ENCODE data around the gene MLPH.

MLPH gene

DNA sequence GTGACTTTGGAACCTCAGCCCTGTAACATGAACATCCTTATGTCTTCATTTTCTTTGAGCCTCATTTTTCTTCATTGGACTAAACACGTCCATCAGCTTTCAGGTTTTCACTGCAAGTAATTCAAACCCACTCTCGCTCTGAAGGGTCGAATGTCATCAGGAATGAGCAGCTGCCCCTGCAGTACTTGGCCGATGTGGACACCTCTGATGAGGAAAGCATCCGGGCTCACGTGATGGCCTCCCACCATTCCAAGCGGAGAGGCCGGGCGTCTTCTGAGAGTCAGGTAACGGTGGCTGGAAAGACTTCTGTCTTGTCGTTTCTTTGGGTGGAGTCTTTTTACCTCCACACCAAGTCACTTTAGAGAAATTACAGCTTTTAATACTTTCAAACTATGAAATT, 40.2 kb downstream of the MLPH start:
- DNase-seq, result no peak

DNA sequence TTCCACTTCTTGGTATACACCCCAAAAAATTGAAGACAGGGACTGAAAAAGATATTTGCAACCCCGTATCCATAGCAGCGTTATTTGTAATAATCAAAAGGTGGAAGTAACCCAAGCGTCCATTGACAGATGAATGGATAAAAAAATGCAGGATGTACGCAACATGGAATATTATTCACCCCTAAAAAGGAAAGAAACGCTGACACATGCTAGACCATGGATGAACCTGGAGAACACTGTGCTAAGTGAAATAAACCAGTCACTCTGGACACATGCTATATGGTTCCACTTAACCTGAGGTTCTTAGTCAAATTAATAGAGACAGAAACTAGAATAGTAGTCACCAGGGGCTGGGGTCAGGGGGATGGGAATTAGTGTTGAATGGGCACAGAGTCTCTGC, 40.7 kb downstream of the MLPH start:
- no peak for DNase-seq

DNA sequence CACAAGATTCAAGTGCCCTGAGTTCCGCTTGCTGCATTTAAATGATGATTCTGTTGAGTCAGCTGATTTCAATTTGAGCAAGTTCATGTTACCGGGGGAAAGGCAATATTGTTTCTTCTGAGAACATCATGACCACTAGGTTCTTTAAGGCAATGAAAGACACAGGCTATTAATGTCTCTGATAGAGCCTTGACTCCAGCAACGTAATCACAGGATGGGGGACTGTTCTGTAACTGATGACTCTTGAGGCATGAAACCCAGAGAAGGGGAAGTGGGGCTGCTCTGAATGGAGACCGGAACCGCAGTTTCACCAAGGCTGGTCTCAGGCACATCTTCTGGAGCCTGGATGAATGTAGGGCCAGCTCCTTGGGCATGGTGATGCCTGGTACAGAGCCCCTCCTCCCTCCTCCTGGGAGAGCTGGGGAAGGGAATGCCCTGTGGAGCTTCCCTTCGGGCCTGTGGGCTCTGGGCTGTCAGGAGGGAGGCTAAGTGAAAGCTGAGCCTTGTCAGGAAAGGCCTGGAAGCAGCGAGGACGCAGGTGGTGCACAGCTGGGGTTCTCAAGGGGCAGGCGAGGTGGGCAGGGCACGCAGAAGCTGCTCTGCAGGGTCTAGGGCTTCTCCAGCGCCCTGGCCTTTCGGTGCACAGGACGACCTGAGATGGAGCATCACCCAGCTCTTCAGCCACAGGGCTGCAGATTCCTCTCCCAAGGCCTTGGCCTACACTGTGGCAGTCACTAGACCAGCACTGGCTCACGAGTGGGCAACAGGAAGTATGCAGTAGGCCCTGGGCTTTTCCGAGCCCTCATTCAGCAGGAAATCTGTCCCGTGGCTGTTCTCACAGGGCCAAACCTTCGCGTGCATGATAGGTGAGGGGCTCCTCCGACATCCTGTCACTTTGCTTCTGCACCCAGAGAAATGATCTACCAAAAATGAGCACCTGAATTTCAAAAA, 42.7 kb downstream of the MLPH start:
- peak; percentile 53 for DNase-seq

DNA sequence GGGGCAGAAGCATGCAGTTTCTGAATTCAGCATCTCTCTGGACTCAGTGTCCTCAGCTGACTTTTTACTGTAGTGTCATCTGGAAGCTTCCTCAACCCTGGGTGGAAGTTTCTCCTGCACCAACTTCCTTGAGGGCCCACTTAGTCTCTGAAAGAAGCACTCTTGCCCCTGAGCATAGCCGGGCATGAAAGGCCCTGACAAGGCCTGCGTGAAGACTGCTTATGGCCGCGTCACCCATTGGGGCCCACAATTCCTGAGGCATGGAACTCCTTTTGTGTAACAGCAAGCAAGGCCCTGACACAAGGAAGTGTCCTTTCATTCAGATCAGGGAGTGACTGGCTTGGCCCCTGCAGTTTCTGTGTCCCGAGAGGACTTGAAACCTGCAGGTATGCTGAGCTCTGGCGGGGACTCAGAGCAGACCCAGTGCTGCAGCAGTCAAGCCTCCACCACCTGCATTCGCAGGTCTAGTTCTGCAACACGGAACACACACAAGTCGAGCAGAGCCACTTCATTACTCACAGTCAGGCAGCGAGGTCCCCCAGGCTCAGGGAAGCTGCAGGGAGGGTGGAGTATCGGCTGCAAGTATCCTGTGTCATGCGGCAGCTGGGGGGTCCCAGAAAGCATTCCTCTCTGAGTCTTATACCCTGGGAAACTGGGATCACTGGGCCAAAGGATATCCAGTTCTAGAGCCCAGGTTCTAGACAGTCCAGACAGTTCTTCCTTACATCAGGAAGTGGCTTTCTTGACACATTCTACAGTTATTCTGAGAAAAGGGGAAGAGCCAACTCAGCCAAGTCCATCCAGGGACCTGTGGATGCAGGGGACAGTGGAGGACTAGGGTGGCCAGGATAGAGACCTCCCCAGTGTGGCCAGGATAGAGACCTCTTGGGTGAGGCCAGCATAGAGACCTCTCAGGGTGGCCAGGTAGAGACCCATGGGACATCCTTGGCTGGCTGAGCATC, 43.7 kb downstream of the MLPH start:
- no peak for DNase-seq

DNA sequence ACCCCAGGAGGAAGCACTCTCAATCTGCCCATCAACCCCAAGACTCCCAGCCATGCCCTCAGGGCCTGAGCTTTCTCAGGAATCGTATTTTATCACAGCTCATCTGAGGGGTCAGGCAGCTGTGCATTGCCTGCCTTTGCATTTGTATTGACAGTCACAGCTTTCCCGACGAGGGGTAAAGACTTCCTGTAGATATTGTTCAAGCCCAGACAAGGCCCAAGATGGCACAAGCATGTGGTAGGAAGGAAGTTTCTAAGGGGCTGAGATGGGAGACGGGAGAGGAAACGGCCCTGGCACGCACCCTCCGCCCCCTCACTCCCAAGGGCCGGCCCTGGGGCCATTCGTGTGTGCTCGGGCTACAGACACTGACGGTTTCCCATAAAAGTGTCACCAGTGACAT, 45.1 kb downstream of the MLPH start:
- DNase-seq, result no peak

DNA sequence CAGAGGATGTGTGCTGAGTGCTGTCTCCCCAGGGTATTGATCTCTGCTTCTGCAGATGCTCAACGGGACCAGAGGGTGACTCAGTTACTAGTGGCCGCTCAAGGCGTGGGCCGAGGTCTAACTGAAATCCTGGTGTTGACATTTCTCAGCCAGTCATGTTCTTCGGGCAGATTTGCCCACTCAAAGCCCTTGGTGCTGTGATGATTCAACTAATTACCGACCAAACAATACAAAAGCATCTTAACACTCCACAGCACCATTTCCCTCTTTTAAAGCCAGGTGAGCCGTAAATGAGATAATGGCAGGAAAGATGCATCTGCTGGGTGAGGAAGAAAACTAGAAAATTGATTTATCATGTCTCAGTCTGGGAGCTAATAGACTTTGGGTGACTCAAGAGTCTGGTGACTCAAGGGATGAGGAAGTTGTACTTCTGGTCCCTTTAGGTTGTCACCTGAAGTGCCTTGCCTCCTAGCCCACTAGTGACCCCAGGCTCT, 46.7 kb downstream of the MLPH start:
- DNase-seq, result no peak

DNA sequence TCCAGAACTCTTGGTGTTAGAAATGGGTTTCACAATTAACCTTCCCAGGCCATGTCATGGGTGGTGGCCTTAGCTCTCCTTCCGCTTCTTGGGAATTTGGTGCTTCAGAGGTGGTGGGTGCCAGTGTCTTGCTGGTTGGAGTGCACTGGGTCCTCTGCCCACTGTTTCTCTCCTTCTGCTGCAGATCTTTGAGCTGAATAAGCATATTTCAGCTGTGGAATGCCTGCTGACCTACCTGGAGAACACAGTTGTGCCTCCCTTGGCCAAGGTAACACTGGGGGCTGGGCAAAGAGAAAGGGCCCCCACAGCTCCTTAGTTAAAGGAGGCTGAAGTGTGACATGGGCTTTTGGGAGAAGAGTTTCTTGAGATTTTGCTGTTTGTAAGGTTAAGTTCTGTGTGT, 47.3 kb downstream of the MLPH start:
- DNase-seq, result no peak

DNA sequence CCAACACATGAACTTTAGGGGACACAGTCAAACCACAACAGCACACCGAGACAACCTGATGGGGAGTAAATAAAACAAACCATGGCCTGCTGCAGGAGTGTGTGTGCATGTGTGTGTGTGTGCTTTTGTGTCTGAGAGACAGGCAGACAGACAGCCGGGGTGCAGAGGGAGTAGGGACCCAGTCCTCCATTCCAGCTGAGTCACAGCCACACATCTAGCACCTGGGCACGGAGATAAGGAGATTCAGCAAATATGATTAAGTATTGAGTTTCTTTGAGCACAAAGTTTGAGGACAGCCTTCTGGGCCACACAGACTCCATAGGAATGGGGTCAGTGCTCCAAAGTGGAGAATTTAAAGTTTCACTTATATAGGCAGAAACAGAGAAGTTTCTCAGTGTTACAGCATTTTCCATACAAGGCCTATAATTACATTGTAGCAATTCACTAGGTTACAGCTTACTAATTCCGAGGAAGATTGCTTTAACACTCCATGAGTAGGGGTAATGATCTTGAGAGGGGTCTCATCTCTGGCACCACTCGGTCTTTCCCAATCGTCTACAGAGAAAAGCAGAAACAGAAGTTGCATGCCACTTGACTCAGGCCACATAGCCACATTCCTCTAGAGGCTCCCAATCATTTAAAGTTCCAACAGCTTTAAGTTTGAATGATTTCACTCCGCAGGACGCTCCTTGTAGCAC, 48.5 kb downstream of the MLPH start:
- no peak for DNase-seq

DNA sequence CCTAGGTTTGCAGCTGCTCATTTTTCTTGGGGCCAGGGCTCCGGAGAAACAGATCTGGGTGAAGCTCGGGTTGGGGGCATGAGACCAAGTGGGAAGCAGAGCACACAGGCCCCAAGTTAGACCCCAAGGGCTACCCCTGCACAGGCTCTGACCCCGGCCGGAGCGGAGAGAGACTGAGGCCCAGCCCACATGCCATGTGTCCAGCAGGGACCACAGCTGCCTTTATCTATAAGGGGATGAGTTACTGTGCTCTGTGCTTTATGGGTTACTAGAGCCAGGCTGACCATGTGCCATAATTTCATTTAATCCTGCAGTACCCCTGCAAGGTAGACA, 49.0 kb downstream of the MLPH start:
- no peak for DNase-seq

DNA sequence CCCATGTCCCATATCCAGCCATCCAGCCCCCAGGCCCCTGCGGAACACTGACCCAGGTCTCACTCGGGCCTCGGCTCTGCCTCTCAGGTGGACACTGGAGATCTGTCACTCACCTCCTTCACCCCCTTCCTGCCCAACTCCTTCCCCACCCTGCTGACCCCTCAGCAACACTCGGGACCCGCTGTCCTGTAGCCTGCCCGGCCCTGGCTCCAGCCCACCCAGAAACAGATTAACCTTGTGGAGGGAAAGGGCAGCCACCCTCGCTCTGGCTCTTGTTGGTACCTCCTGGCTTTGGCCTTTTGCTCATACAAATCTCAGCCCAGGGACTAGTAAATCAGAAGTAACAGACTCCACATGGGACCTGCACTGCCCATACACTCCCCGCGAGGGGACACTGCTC, 49.6 kb downstream of the MLPH start:
- no peak for DNase-seq

DNA sequence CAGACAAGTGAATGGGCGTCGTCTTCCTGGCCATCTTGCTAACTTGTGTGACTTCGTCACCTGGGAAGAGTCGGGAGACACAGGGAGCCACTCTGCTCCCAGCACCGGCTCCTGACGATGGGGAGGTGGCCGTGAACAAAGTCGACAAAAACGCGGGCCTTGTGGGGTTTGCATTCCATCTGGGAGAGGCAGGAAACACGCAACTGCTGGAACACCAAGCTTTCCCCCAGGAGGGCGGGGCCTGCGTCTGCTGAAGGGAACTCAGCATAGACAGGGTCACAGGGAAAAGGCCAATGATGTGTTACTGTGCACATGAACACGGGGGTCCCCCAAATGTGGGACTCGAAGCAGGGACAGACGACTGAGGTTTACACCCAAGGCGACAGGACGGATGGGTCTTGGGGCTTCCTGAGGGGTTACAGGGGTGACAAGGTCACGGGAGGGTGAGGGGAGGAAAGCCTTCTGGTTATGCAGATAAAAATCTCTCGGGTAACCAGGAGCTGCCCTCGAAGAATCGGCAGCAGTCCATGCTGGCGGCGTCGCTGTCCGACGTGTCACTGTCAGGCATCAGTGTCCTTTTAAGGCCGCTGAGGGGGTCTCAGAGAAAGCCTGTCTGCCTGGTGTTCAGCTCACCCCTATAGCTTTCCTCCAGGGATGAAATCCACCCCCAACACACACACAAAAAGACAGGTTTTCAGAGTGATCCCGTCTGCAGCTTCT, 51.1 kb downstream of the MLPH start:
- DNase-seq, result no peak

DNA sequence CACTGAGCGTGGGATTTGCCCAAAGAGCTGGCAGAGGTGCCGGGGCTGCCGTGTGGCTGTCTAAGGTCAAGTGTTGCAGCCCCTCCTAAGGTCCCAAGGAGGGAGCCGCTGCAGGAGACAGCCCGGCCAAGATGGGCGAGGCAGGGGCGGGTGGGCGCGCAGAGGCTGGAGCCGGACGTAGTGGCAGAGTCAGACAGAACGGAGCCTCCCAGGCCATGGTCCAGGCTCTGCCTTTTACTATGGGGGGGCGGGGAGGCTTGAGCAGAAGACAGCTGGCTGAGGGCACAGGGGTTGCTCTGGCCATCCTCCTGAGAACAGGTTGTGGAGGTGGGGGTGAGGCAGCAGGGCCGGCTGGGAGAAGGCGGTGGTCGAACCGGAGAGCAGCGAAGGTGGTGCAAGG, 51.9 kb downstream of the MLPH start:
- DNase-seq, result no peak

DNA sequence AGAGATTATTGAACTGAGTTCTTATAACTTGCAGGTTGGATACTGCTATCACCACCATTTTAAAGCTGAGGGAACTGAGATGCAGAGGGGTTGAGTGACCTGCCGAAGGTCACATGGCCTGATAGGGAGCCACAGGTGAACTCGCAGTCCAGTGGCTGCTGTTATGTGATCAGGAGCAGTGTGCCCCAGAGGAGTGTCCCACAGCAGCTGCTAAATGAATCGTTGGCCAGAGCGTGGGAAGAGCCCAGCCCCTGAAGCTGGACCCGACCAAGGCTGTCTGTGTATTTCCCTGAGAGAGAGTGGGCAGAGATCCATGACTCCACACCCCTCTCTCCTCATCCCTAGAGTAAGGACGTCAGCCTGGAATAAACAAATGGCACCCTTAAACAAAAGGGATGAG, 52.6 kb downstream of the MLPH start:
- no peak for DNase-seq

DNA sequence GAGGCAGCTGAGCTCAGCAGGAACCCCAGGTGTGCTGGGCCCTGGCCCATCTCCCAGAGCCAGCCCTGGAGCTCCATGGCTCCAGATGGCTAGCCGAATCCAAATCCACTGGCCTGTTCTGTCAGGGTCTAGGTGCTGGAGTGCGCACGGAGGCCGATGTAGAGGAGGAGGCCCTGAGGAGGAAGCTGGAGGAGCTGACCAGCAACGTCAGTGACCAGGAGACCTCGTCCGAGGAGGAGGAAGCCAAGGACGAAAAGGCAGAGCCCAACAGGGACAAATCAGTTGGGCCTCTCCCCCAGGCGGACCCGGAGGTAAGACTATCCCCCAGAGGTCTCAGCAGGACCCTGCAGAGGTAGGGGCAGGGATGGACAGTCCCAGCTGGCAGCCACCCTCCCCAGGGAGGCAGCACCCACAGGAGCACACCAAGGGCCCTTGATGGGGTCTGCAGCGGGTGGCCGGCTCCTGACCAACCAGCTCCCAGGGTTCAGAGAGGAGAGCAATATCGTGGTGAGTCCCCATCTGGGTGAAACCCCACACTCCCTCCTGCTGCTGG, 53.2 kb downstream of the MLPH start:
- DNase-seq, result no peak

DNA sequence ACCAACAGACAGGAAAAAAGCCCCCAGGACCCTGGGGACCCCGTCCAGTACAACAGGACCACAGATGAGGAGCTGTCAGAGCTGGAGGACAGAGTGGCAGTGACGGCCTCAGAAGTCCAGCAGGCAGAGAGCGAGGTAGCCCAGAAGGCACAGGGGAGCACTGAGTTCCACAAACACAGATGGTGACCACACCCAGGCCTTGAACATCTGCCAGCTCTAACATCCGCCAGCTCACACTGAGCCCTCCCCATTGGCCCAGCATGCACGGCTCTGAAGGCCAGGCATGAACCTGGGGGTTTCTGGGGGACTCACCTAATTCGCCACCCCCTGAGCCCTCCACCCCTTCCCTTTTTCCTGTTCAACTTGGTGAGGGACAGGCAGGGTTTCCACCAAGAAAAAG, 53.8 kb downstream of the MLPH start:
- no peak for DNase-seq

DNA sequence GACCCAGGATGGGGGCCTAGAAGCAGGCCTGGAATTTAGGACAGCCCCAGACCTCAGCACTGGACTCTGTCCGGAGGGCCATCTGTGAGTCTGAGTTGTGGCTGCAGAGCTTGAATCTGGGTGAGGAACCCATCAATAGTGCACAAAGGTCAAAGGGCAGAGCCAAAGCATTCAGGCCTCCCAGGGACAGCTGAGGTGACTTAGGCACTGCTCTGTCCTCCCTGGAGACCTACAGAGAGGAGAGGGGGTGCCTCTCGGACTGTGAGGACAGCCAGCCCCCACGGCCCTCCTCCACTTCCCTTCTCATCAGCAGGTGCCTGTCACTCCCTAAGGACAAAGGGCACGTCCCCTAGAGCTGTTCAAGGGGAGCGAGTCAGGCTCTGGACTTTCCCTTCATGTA, 54.2 kb downstream of the MLPH start:
- no peak for DNase-seq

DNA sequence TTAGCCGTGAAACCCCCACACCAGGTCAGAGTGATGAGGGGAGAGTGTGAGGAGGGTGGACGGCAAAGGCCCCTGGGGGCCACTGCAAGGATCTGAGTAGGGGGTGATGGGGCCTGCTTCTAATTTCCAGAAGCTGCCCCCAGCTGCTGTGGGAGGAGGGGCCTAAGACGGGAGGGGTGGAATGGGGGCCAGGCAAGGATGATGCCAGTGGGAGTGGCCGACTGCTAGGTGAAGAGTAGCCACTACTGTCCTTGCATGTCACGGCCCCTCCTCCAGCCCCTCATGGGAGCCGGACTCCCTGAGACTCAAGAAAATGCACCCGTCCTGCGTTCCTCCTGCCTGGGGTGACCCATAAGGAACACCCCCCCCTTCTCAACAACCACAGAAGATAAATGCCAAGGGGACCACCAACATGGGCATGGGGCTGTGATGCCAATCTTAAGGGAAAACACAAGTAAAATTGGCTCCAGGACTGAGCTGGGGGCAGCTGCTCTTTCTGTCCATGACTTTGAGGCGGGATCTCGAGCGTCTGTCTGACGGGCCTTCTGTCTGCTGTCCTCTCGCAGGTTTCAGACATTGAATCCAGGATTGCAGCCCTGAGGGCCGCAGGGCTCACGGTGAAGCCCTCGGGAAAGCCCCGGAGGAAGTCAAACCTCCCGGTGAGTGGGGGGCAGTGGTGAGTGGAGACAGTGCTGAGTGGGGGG, 55.1 kb downstream of the MLPH start:
- DNase-seq, result no peak

DNA sequence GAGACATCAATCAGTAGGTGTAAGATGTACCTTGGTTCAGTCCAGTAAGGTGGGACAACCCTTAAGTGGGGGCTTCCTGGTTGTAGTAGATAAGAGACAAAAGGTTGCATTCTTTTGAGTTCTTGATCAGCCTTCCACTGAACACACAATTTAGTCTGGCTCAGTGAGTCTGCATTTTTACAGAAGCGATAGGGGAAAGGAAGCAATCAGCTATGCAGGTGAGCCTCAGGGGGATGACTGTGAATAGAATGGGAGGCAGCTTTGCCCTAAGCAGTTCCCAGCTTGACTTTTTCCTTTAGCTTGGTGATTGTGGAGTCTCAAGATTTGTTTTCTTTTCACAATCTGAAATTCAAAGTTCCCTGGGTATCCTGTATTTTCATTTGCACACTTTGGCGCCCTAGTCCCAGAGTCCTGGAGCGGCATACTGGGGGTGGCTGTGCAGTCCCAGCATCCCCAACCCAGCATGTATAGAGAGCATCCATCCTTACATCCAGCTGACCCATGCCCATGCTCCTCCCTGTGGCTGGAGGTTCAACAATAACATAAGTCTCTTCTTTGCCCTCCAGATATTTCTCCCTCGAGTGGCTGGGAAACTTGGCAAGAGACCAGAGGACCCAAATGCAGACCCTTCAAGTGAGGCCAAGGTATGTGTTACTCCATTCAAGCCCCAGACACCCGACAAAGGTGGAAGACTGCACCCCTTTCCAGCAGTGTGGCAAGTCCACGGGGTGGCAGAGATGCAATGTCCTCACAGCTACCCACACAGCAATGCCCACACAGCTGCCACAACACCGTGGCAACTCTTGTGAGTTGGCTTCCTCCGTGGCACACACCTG, 59.2 kb downstream of the MLPH start:
- no peak for DNase-seq

DNA sequence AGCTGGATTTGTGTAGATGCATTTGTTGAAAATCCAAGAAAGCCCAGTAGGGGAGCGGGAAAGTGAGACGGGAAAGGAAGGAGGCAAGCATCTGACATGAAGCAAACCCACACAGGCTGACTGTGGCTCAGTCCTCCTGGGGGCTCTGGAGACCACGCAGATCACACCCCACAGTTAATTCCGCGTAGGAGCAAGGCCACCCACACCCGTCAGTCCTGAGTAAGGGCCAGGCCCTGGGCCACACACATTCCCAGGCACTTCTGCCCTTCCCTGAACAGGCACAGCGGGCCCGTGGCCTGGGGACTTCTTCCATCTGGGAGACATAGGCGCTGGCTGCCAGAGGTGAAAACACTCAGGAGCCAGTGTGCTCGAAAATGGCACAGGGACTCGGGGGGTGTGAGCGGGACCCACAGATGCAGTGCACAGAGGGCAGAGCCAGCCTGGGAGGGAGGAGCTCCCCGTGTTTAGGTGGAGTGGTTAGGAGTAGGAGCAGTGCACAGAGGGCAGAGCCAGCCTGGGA, 59.9 kb downstream of the MLPH start:
- no peak for DNase-seq

DNA sequence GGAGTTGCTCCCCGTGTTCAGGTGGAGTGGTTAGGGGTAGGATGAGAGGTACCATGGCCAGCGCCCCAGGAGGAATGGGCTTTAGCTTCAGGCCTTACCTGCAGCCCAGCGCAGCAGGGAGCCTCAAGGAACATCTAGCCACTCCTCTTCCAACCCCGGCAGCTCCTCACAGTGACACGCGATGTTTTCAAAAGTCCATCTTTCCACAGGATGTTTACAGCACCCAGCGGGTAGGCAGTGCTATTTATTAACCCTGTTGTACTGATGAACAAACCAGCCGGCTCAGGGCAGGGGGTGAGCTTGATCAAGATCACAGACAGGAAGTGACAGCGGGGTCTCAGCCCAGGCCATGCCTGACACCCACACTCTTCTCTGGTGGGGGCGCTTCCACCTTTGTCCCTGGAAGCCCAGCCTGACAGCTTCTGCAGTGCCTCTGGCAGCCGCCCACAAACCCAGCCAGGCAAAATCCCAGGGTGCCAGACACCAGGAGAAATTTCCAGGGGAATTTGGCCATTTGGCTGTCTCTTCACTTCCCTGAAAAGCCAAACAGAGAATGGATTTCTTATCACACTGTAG, 60.9 kb downstream of the MLPH start:
- DNase-seq, result no peak
